H1 (cell line): ENCODE measurements around the gene MCC. TPM values are rescaled to one million over a fixed set of nuclear protein-coding genes. Genes with fewer than 3 reads are reported as not detected.

ENCODE experiments used
- RNF2 ChIP-seq: fragments of 200-900, 300-1000 bp; sonication (generic); IDR thresholded peaks from 2 replicates; pipeline ENCODE4 v1.7.1; 2016; ENCODE audit warnings: borderline replicate concordance, low read depth, mild to moderate bottlenecking, antibody characterized with exemption, low read length; ENCODE audit not compliant: poor library complexity, severe bottlenecking; ENCODE audit errors: missing control alignments
- RXRA ChIP-seq: IDR thresholded peaks from 2 replicates; pipeline ENCODE4 v1.6.1; 2011; ENCODE audit warnings: low read depth, mild to moderate bottlenecking, low read length, moderate library complexity; ENCODE audit not compliant: insufficient read depth
- polyA plus RNA-seq, 7 experiments: library from polyadenylated mRNA; depleted of rRNA in 3 of 7; stranded (reverse) in 5 of 7; unstranded in 2 of 7; fragments of >200 nt in 5 of 7; fragments of 200-250 nt in 2 of 7; gene quantifications; 1 replicate in 5 of 7; 2 replicates in 1 of 7; 4 replicates in 1 of 7; pipeline versions ENCODE4 v1.2.1 to v1.2.3, GENCODE V29; 2011 to 2013; ENCODE audit warnings: missing spikeins in 2 of 7, mixed read lengths in 2 of 7
- total RNA-seq: library from RNA; stranded (reverse); fragmentation: NEBNext Ultra II Directional; extraction: Animal tissue kit (Norgen Biotek cat#: 25700); gene quantifications from 2 replicates; pipeline ENCODE4 v1.2.1, GENCODE V29; 2021
- TF ChIP-seq, protein P1 (sequence below): fragments of 300-600 bp; sonication (generic); IDR thresholded peaks from 2 replicates; pipeline ENCODE4 v1.7.1; 2012; ENCODE audit warnings: low read length, moderate library complexity, mild to moderate bottlenecking, inconsistent platforms; ENCODE audit not compliant: insufficient replicate concordance

Gene MCC
- total and polyA plus RNA-seq, 2 of the 8 experiments (the other 6 are each of a cell fraction or from before 2014, with no cell fraction given), result 2.6 to 18.3 TPM

DNA sequence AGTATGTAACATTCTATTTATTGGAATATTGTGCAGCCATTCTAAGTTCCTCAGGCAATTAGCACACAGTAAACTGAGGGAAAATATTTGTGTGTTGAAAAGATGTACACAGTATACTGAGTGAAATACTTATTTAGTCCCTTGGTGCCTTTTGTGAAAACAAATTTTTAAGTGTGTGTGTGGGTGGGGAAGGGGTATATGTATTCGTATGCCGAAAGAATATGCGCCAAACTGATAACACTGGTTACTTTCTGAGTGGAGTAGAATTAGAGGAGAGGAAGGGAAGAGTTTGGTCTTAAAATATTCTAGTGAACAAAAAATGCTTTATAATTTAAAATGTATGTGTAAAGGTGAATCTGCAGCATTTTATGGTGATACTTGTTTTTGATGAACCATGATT is 508.5 kb downstream of the MCC start (continued):
- TF ChIP-seq, protein P1, sequence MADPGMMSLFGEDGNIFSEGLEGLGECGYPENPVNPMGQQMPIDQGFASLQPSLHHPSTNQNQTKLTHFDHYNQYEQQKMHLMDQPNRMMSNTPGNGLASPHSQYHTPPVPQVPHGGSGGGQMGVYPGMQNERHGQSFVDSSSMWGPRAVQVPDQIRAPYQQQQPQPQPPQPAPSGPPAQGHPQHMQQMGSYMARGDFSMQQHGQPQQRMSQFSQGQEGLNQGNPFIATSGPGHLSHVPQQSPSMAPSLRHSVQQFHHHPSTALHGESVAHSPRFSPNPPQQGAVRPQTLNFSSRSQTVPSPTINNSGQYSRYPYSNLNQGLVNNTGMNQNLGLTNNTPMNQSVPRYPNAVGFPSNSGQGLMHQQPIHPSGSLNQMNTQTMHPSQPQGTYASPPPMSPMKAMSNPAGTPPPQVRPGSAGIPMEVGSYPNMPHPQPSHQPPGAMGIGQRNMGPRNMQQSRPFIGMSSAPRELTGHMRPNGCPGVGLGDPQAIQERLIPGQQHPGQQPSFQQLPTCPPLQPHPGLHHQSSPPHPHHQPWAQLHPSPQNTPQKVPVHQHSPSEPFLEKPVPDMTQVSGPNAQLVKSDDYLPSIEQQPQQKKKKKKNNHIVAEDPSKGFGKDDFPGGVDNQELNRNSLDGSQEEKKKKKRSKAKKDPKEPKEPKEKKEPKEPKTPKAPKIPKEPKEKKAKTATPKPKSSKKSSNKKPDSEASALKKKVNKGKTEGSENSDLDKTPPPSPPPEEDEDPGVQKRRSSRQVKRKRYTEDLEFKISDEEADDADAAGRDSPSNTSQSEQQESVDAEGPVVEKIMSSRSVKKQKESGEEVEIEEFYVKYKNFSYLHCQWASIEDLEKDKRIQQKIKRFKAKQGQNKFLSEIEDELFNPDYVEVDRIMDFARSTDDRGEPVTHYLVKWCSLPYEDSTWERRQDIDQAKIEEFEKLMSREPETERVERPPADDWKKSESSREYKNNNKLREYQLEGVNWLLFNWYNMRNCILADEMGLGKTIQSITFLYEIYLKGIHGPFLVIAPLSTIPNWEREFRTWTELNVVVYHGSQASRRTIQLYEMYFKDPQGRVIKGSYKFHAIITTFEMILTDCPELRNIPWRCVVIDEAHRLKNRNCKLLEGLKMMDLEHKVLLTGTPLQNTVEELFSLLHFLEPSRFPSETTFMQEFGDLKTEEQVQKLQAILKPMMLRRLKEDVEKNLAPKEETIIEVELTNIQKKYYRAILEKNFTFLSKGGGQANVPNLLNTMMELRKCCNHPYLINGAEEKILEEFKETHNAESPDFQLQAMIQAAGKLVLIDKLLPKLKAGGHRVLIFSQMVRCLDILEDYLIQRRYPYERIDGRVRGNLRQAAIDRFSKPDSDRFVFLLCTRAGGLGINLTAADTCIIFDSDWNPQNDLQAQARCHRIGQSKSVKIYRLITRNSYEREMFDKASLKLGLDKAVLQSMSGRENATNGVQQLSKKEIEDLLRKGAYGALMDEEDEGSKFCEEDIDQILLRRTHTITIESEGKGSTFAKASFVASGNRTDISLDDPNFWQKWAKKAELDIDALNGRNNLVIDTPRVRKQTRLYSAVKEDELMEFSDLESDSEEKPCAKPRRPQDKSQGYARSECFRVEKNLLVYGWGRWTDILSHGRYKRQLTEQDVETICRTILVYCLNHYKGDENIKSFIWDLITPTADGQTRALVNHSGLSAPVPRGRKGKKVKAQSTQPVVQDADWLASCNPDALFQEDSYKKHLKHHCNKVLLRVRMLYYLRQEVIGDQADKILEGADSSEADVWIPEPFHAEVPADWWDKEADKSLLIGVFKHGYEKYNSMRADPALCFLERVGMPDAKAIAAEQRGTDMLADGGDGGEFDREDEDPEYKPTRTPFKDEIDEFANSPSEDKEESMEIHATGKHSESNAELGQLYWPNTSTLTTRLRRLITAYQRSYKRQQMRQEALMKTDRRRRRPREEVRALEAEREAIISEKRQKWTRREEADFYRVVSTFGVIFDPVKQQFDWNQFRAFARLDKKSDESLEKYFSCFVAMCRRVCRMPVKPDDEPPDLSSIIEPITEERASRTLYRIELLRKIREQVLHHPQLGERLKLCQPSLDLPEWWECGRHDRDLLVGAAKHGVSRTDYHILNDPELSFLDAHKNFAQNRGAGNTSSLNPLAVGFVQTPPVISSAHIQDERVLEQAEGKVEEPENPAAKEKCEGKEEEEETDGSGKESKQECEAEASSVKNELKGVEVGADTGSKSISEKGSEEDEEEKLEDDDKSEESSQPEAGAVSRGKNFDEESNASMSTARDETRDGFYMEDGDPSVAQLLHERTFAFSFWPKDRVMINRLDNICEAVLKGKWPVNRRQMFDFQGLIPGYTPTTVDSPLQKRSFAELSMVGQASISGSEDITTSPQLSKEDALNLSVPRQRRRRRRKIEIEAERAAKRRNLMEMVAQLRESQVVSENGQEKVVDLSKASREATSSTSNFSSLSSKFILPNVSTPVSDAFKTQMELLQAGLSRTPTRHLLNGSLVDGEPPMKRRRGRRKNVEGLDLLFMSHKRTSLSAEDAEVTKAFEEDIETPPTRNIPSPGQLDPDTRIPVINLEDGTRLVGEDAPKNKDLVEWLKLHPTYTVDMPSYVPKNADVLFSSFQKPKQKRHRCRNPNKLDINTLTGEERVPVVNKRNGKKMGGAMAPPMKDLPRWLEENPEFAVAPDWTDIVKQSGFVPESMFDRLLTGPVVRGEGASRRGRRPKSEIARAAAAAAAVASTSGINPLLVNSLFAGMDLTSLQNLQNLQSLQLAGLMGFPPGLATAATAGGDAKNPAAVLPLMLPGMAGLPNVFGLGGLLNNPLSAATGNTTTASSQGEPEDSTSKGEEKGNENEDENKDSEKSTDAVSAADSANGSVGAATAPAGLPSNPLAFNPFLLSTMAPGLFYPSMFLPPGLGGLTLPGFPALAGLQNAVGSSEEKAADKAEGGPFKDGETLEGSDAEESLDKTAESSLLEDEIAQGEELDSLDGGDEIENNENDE, result no peak
- TF ChIP-seq RXRA, result no peak
- TF ChIP-seq RNF2, result no peak
- TF ChIP-seq, all 59 proteins: peak for 0
